GM12801 (cell line): ENCODE results near the gene REEP3.

Experiments used
- TF ChIP-seq, protein P1 (sequence below): IDR thresholded peaks from one replicate; pipeline ENCODE4 v1.5.1; 2011; ENCODE audit warnings: control low read depth; ENCODE audit not compliant: insufficient read length; ENCODE audit errors: extremely low read depth

REEP3 gene

DNA sequence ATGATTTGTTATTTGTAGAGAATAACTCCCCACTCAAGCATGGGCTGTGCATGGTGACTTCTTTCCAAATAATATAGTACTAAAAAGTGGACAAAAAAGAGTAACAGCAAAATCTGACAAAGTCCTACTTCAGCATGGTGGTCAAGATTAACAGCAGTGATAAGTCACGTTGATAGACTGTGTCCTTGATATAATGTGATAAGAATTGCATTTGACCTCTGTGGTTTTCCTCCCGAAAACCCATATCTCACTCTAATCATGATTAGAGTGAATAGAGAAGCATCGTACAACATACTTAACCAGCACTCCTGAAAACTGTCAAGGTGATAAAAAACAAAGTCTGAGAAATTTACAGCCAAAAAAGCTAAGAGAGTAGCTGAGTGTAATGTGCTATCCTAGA is 42.4 kb downstream of the REEP3 start:
- TF ChIP-seq, protein P1, sequence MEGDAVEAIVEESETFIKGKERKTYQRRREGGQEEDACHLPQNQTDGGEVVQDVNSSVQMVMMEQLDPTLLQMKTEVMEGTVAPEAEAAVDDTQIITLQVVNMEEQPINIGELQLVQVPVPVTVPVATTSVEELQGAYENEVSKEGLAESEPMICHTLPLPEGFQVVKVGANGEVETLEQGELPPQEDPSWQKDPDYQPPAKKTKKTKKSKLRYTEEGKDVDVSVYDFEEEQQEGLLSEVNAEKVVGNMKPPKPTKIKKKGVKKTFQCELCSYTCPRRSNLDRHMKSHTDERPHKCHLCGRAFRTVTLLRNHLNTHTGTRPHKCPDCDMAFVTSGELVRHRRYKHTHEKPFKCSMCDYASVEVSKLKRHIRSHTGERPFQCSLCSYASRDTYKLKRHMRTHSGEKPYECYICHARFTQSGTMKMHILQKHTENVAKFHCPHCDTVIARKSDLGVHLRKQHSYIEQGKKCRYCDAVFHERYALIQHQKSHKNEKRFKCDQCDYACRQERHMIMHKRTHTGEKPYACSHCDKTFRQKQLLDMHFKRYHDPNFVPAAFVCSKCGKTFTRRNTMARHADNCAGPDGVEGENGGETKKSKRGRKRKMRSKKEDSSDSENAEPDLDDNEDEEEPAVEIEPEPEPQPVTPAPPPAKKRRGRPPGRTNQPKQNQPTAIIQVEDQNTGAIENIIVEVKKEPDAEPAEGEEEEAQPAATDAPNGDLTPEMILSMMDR: no peak

DNA sequence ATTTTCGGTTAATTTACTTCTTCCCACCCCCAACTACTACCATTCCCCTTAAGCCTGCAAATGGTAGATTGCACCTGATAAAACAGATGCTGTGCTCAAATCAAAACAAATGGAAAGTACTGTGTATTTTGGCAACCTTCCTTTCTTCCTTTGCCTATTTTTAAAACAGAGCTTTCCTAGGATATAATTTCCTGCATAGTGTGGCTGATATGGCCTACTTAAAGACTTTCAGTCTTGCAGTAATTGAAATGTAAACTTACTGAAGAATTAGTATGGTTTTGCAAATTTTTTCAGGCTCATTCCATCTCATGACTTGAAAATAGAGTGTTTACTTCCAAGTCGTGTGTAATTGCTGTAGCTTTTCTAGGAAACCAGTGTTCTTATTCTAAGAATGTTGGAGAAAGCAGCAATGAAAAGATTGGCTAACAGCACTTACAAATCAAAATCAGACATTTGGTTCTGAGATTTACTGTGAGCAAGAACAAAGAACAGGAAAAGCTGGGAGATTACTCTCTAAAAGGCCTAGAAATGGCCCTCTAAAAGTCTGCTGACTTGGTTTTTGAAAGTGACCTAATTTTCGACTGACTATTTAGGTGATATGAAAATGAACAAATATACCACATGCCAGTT is 52.0 kb downstream of the REEP3 start:
- TF ChIP-seq, protein P1: no peak

DNA sequence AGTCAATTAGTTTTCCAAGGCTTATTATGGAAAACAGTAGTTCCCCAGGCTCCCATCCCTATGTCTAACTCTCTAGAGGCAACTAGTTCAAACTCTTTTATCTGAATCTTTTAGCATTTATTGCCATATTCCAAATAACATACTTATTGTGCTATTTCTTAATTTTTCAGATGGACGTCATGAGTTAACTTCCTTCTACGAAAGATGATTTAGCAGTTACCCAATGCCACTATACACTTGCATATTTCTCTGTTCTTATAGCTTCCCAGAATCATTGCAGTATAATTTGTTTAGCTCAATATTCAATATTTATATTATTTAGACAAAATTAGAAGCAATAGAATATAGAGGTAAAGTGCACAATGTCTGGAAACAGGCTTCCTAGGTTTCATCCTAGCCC is 52.8 kb downstream of the REEP3 start:
- TF ChIP-seq, protein P1: no peak

DNA sequence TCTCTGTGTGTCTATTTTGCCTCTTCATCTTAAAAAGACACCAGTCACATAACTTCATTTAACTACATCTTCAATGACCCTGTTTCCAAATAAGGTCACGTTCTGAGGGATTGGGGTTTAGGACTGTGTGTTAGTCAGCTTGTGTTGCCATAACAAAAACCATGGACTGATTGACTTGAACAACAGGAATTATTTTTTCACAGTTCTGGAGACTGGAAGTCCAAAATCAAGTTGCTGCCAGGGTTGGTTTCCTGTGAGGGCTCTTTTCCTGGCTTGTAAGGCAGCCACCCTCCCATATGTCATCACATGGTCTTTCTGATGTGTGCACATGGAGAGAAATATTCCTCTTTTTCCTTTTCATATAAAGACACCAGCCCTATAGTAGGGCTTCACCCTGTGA is 55.3 kb downstream of the REEP3 start:
- TF ChIP-seq, protein P1: no peak

DNA sequence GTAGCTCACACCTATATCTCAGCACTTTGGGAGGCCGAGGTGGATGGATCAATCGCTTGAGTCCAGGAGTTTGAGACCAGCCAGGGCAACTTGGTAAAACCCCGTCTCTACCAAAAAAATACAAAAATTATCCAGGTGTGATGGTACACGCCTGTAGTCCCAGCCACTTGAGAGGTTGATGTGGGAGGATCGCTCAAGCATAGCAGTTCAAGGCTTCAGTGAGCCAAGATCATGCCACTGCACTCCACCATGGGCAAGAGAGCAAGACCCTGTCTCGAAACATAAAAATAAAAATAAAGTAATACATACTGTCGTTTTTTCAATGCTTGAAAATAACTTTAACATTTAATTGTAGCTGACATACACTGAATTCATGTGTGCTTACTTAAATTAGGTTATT is 57.3 kb downstream of the REEP3 start:
- TF ChIP-seq, protein P1: no peak

DNA sequence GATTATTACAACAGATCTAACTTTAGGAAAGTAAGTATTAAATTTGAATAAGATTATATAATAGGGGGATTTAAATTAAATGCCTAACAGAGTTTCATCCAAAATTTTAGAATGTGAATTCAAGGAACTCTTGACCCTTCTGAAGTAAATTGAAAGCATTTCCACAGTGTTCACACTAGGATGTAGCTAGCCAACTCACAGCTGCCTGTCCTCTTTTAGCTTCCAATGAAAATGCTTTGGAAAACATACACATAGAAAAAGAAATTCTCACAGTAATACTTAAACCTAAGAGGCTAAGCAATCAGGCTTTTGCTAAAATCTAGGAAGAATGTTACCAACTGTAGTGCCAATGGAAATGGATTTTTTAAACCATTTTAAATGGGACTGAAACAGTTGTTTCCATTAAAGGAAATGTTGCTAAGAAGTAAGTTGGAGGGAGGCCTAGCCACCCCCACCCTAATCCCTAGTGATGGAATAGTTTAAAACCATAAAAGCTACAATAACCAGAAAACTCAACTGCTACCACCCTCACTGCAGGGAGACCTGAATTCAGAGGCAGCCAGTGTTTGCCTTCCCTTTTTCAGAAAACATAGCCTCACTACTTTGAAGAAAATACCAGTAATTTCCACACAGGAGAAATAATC is 58.3 kb downstream of the REEP3 start:
- TF ChIP-seq, protein P1: no peak

DNA sequence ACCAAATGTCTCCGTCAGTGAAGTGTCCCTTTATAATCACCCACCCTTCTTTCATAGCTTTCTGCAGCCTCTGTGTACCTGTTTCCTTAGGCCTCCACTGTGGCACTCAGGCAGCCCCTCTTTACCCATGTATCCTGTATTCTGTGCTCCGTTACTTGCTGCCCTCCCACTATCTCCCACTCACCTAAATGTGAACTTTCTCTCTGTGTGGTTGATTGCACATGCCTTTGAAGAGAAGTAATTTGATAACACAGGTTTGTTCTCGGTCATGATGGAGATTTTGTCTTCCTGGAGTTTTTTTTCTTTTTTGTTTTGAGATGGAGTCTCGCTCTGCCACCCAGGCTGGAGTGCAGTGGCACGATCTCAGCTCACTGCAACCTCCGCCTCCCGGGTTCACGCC is 61.5 kb downstream of the REEP3 start:
- TF ChIP-seq, protein P1: no peak
